Endodermal cell (in vitro differentiated cells): ENCODE results near the gene MLLT6. TPM values are rescaled to one million over a fixed set of nuclear protein-coding genes. Genes with fewer than 3 reads are reported as not detected.

Source experiments
- DNase-seq: peaks from one replicate; pipeline ENCODE4 v3.0.0-alpha.2; 2017
- H3K27ac ChIP-seq: 2 replicates; pipeline ENCODE4 v1.5.1; 2013; ENCODE audit warnings: mild to moderate bottlenecking, low read depth, low read length, moderate library complexity
- H3K27me3 ChIP-seq: 2 replicates; pipeline ENCODE4 v1.6.1; 2013; ENCODE audit warnings: mild to moderate bottlenecking, low read length, moderate library complexity; ENCODE audit not compliant: insufficient read depth, control insufficient read depth, poor library complexity, severe bottlenecking
- H3K36me3 ChIP-seq: 2 replicates; pipeline ENCODE4 v1.7.0; 2013; ENCODE audit warnings: mild to moderate bottlenecking, low read length, moderate library complexity; ENCODE audit not compliant: control insufficient read depth, insufficient read depth
- H3K4me1 ChIP-seq: one replicate; pipeline ENCODE4 v1.7.0; 2013; ENCODE audit warnings: low read length; ENCODE audit not compliant: control insufficient read depth, insufficient read depth
- H3K4me3 ChIP-seq: 2 replicates; pipeline ENCODE4 v1.5.1; 2013; ENCODE audit warnings: mild to moderate bottlenecking, low read length, moderate library complexity
- H3K9ac ChIP-seq: 2 replicates; pipeline ENCODE4 v1.6.1; 2013; ENCODE audit warnings: mild to moderate bottlenecking, low read length, moderate library complexity; ENCODE audit not compliant: poor library complexity, severe bottlenecking; ENCODE audit errors: extremely low read depth
- H3K9me3 ChIP-seq: 2 replicates; pipeline ENCODE4 v1.6.1; 2013; ENCODE audit warnings: mild to moderate bottlenecking, low read length, moderate library complexity; ENCODE audit not compliant: control insufficient read depth
- H3K27ac Mint-ChIP-seq: 2 replicates; pipeline ENCODE4 v1.8.0; 2020; ENCODE audit warnings: mixed read lengths
- H3K27me3 Mint-ChIP-seq: 2 replicates; pipeline ENCODE4 v1.8.0; 2021; ENCODE audit warnings: mild to moderate bottlenecking, mixed read lengths; ENCODE audit not compliant: insufficient read depth
- H3K36me3 Mint-ChIP-seq: 2 replicates; pipeline ENCODE4 v1.8.0; 2020; ENCODE audit warnings: low read depth, mixed read lengths
- H3K4me1 Mint-ChIP-seq: 2 replicates; pipeline ENCODE4 v1.8.0; 2020; ENCODE audit warnings: mixed read lengths
- H3K4me3 Mint-ChIP-seq: 2 replicates; pipeline ENCODE4 v1.8.0; 2020; ENCODE audit warnings: mild to moderate bottlenecking, moderate library complexity, mixed read lengths
- H3K9me3 Mint-ChIP-seq: 2 replicates; pipeline ENCODE4 v1.8.0; 2020; ENCODE audit warnings: mild to moderate bottlenecking, mixed read lengths
- CTCF ChIP-seq: fragments of 200-600 bp; sonication (generic); conservative IDR thresholded peaks from 2 replicates; pipeline ENCODE4 v1.5.0; 2021; ENCODE audit warnings: antibody characterized with exemption, mild to moderate bottlenecking
- WGBS, 2 experiments: methylation state at CpG; one replicate each; pipeline versions ENCODE4 v1.1.5 to v1.1.7; 2013; ENCODE audit warnings: missing lambda C conversion rate in 2 of 2, mixed read lengths in 1 of 2; ENCODE audit not compliant: insufficient coverage in 1 of 2, insufficient read length in 1 of 2; 5-methylcytosine and 5-hydroxymethylcytosine counted together
- total RNA-seq, 2 donors: library from RNA; stranded (reverse); fragmentation: NEBNext Ultra II Directional in 1 of 2; extraction: Animal tissue kit (Norgen Biotek cat#: 25700) in 1 of 2; gene quantifications; 2 replicates in 1 of 2; 3 replicates in 1 of 2; pipeline ENCODE4 v1.2.1, GENCODE V29; 2021

Gene MLLT6
- total RNA-seq, 2 donors from 2014 or later, result 112 to 127 TPM

- TF ChIP-seq CTCF, result no peak
- 0 to 1% methylated on average over 31 to 44 of the region's 44 CpGs for WGBS, 2 experiments
- Histone ChIP-seq H3K27ac (peak overlapping the region; percentile 58), H3K9me3 (no peaks in the 10 kb centered on the region), H3K27me3 (no peaks in the 10 kb centered on the region), H3K9ac (peak overlapping the region; percentile 67), H3K36me3 (peaks cover 22% of the 10 kb centered on the region), H3K4me1 (no peaks in the 10 kb centered on the region), H3K4me3 (peak overlapping the region; percentile 99)
- peak; percentile 97 for DNase-seq
- H3K27me3 Mint-ChIP-seq, result no peaks in the 10 kb centered on the region
- H3K36me3 Mint-ChIP-seq, result peaks cover 18% of the 10 kb centered on the region
- H3K27ac Mint-ChIP-seq, result peak overlapping the region; percentile 98
- peaks cover 9% of the 10 kb centered on the region for H3K4me1 Mint-ChIP-seq
- H3K9me3 Mint-ChIP-seq, result no peaks in the 10 kb centered on the region
- peak overlapping the region; percentile 92 for H3K4me3 Mint-ChIP-seq
Measured at GRCh38 chr17:38751808-38752307, 46.8 kb downstream of the MLLT6 start.

DNA sequence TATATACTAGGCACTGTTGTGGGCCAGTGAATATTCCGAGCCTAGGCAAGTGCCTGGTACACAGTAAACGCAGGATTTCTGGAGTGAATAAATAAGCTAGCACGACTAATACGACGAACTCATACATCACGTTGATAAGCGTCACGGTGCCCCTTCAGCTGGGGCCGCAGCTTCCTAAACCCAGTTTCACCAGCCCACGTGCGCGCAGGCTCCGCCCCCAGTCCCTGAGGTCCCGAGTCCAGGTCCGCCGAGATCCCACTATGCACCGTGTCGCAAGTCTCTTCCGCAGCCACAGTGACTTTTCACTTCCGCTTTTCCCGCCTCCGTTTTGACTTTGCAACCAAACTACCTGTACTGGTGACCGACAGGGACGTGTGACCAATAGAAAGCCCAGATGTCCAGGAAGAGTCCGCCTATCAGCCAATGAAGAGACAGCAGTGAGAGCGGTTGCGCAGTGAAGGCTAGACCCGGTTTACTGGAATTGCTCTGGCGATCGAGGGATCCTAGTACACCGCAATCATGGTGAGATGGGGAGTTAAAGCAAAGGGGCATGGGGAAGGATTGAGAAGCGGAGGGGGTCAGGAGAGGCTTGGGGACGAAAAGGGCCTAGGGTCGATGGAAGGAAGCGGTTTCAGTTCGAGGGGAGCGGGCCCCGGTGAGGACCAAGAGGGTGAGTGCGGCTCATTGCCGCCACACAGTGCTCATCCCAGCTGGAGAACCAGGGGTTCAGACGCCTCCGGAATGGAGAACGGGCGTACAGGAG, 47.4 kb downstream of the MLLT6 start, which contains the start of gene PSMB3:
Gene PSMB3 (plus strand): TSS at position 434 of the 763 bp plus-strand sequence. CDS start 86 bp downstream, at position 520.
- Mint-ChIP-seq H3K36me3 (peaks cover 18% of the 10 kb centered on the region), H3K4me3 (peak within 1 kb of the TSS; percentile 92), H3K27me3 (no peaks in the 10 kb centered on the region), H3K9me3 (no peaks in the 10 kb centered on the region), H3K27ac (peak within 1 kb of the TSS; percentile 98), H3K4me1 (peaks cover 9% of the 10 kb centered on the region)
- no peaks in the 10 kb centered on the region for H3K27me3 ChIP-seq
- H3K9ac ChIP-seq, result peak within 1 kb of the TSS; percentile 80
- no peak for TF ChIP-seq CTCF
- peak within 1 kb of the TSS; percentile 58 for H3K27ac ChIP-seq
- H3K4me3 ChIP-seq, result peak within 1 kb of the TSS; percentile 99
- peaks cover 27% of the 10 kb centered on the region for H3K36me3 ChIP-seq
- H3K4me1 ChIP-seq, result no peaks in the 10 kb centered on the region
- no peaks in the 10 kb centered on the region for H3K9me3 ChIP-seq
- WGBS, 2 experiments, result 0 to 1% methylated on average over 33 to 44 of the region's 44 CpGs
- peak; percentile 100 for DNase-seq

DNA sequence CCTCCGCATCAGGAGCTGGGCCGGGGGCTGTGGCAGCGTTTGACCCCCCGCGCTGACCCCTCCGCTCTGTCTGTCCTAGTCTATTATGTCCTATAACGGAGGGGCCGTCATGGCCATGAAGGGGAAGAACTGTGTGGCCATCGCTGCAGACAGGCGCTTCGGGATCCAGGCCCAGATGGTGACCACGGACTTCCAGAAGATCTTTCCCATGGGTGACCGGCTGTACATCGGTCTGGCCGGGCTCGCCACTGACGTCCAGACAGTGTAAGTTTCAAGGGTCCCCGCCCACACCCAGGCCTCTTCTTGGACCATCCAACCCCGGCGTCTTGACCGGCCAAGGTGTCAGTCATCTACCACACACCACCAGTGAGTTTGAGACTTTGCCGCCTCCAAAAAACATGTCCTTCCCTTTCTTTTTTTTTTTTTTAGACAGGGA, 48.0 kb downstream of the MLLT6 start:
- H3K4me1 Mint-ChIP-seq, result peaks cover 9% of the 10 kb centered on the region
- Histone ChIP-seq H3K27me3 (no peaks in the 10 kb centered on the region), H3K4me3 (peak overlapping the region; percentile 99), H3K9ac (peak overlapping the region; percentile 80), H3K9me3 (no peaks in the 10 kb centered on the region), H3K36me3 (peaks cover 33% of the 10 kb centered on the region), H3K4me1 (no peaks in the 10 kb centered on the region), H3K27ac (no peak overlapping the region)
- H3K27me3 Mint-ChIP-seq, result no peaks in the 10 kb centered on the region
- DNase-seq, result no peak
- no peak for TF ChIP-seq CTCF
- peak overlapping the region; percentile 92 for H3K4me3 Mint-ChIP-seq
- H3K9me3 Mint-ChIP-seq, result no peaks in the 10 kb centered on the region
- peak overlapping the region; percentile 97 for H3K27ac Mint-ChIP-seq
- WGBS, 2 experiments, result 8 to 15% methylated on average over 19 to 22 of the region's 22 CpGs
- peaks cover 22% of the 10 kb centered on the region for H3K36me3 Mint-ChIP-seq
